ENCODE data around the gene RNF19B. TPM values are rescaled to one million over a fixed set of nuclear protein-coding genes. Genes with fewer than 3 reads are reported as not detected.

Gene RNF19B
- total RNA-seq, 3 donors from 2014 or later (not counting 1 experiment from before 2014, with no cell fraction given), result 44.2 to 110 (median 54.3) TPM

DNA sequence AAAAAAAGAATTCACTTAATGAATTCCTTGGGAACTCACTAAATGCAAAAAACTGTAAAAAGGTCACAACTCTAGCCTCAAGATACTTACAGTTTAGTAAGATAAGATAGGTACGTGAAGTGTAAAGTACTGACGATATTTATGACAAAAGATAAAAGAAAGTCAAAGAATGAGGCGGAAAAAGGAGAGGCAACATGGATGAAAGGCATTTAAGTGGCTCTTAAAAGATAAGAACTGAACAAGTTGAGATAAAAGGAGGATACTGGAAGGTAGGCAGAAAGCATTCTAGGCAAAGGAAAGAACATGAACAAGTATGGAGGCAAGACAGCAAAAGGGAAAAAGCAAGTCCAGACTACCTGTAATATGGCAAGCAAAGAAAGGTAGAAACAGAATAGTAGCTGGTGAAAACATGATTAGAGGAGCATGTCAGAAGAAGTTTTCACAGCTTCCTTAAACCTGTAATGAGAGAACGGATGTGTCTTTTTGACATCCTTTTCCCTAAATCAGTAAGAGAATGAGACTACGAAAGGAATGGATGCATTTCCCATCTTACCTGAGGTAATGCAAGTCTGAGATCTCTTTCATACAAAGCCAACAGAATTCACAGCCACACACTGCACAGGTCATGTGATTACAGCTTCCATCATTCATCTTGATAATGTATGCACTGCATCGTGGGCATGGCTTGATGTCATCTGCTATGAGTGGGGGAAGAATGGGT, 16.8 kb downstream of the RNF19B start:
- Histone ChIP-seq H3K4me3 (ENCODE audit: low read length) (no peak overlapping the region), H3K4me1 (ENCODE audit: control insufficient read depth, insufficient read depth, low read length) (no peaks in the 10 kb centered on the region), H3K27me3 (ENCODE audit: control insufficient read depth, insufficient read depth, low read length) (no peaks in the 10 kb centered on the region), H3K27ac (ENCODE audit: low read length) (no peak overlapping the region), H3K36me3 (ENCODE audit: control insufficient read depth, insufficient read depth, low read length) (peaks cover 48% of the 10 kb centered on the region), H3K9me3 (ENCODE audit: control insufficient read depth, insufficient read depth, low read length) (no peaks in the 10 kb centered on the region)
- Mint-ChIP-seq H3K36me3 (peaks cover 14% of the 10 kb centered on the region), H3K27ac (no peak overlapping the region), H3K9me3 (no peaks in the 10 kb centered on the region), H3K4me3 (no peak overlapping the region), H3K27me3 (ENCODE audit: low read depth in 2 of 2) (no peaks in the 10 kb centered on the region), H3K4me1 (peaks cover 9 to 20% of the 10 kb centered on the region in 2 donors)
- 98% methylated on average over 5 of the region's 6 CpGs for WGBS (ENCODE audit: insufficient coverage)
- ATAC-seq (no peak), DNase-seq (no peak)
- intact Hi-C loops (cut with micrococcal nuclease), result no loop called here
- TF ChIP-seq, protein P1, sequence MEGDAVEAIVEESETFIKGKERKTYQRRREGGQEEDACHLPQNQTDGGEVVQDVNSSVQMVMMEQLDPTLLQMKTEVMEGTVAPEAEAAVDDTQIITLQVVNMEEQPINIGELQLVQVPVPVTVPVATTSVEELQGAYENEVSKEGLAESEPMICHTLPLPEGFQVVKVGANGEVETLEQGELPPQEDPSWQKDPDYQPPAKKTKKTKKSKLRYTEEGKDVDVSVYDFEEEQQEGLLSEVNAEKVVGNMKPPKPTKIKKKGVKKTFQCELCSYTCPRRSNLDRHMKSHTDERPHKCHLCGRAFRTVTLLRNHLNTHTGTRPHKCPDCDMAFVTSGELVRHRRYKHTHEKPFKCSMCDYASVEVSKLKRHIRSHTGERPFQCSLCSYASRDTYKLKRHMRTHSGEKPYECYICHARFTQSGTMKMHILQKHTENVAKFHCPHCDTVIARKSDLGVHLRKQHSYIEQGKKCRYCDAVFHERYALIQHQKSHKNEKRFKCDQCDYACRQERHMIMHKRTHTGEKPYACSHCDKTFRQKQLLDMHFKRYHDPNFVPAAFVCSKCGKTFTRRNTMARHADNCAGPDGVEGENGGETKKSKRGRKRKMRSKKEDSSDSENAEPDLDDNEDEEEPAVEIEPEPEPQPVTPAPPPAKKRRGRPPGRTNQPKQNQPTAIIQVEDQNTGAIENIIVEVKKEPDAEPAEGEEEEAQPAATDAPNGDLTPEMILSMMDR (IDR thresholded peaks at IDR 0.05), result no peak

DNA sequence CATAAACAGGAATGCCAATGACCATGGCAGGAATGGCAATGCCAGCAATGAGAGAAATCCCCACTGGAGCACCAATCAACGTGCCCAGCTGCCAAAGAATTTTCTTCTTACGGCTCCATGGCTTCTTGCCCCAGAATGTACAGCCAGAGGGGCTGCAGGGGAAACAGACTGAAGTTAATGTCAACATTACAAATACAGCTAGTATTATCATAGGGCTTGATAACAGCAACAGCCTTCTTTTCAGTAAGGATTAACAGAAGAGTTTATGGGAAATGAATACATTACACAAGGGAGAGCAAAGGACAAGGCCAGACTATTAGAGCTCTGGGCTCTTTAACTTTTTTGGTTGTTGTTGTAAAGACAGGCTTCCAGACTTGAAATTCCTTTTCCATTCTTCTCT, 18.2 kb downstream of the RNF19B start:
- intact Hi-C loops (cut with micrococcal nuclease), result no loop called here
- Histone ChIP-seq H3K9me3 (ENCODE audit: control insufficient read depth, insufficient read depth, low read length) (no peaks in the 10 kb centered on the region), H3K27ac (ENCODE audit: low read length) (no peak overlapping the region), H3K4me1 (ENCODE audit: control insufficient read depth, insufficient read depth, low read length) (no peaks in the 10 kb centered on the region), H3K4me3 (ENCODE audit: low read length) (no peak overlapping the region), H3K36me3 (ENCODE audit: control insufficient read depth, insufficient read depth, low read length) (peaks cover 59% of the 10 kb centered on the region), H3K27me3 (ENCODE audit: control insufficient read depth, insufficient read depth, low read length) (no peaks in the 10 kb centered on the region)
- TF ChIP-seq, protein P1 (IDR thresholded peaks at IDR 0.05), result no peak
- 100% methylated on average over 2 of the region's 2 CpGs for WGBS (ENCODE audit: insufficient coverage)
- no peaks in the 10 kb centered on the region for H3K27me3 Mint-ChIP-seq (ENCODE audit: low read depth in 2 of 2)
- H3K27ac Mint-ChIP-seq, result no peak overlapping the region
- peaks cover 14% of the 10 kb centered on the region for H3K36me3 Mint-ChIP-seq
- ATAC-seq (no peak), DNase-seq (no peak)
- H3K9me3 Mint-ChIP-seq, result no peaks in the 10 kb centered on the region
- H3K4me3 Mint-ChIP-seq, result no peak overlapping the region
- H3K4me1 Mint-ChIP-seq, result peaks cover 9 to 15% of the 10 kb centered on the region in 2 donors

DNA sequence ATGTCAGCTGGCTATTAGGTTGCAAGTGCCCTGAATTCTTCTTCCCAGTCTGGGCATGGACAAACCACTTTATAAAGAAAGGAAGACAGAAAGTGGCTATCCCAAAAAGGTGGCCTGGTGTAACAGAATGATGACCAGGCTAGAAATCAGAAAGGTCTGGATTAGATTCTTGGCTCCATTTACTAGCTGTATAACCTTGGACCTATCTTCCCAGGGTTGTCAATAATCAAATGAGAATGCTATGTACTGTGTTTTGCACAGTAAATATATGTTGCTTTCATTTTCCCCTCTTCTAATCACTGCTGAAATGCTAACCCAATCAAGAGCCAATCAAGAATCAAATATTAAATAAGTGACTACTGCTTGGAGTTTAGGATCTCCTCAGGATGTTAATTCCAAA, 20.4 kb downstream of the RNF19B start:
- DNase-seq (no peak), ATAC-seq (no peak)
- Histone ChIP-seq H3K27me3 (ENCODE audit: control insufficient read depth, insufficient read depth, low read length) (no peaks in the 10 kb centered on the region), H3K4me1 (ENCODE audit: control insufficient read depth, insufficient read depth, low read length) (peaks cover 6% of the 10 kb centered on the region), H3K27ac (ENCODE audit: low read length) (no peak overlapping the region), H3K9me3 (ENCODE audit: control insufficient read depth, insufficient read depth, low read length) (no peaks in the 10 kb centered on the region), H3K36me3 (ENCODE audit: control insufficient read depth, insufficient read depth, low read length) (peaks cover 76% of the 10 kb centered on the region), H3K4me3 (ENCODE audit: low read length) (no peak overlapping the region)
- Mint-ChIP-seq H3K4me3 (no peak overlapping the region), H3K27ac (peak overlapping the region in 1 of 2 donors; percentile 29), H3K36me3 (peaks cover 14% of the 10 kb centered on the region), H3K9me3 (no peaks in the 10 kb centered on the region), H3K27me3 (ENCODE audit: low read depth in 2 of 2) (no peaks in the 10 kb centered on the region), H3K4me1 (peaks cover 21 to 25% of the 10 kb centered on the region in 2 donors)
- intact Hi-C loops (cut with micrococcal nuclease), result no loop called here
- TF ChIP-seq, protein P1 (IDR thresholded peaks at IDR 0.05), result no peak

Data from natural killer cell (primary cell).